RCC 7860 (cell line): ENCODE data around the gene IDI2.
A peak's percentile ranks its signal among the peaks of the same experiment; 100 is the strongest.

ENCODE experiments used
- DNase-seq: peaks from one replicate; pipeline ENCODE4 v3.0.0-alpha.2; 2015; ENCODE audit warnings: low spot score
- FAIRE-seq: peaks from 2 replicates; lab custom pipeline; 2012; peaks lifted over from hg19 to GRCh38; lab: Jason Lieb, UNC

IDI2 gene

DNA sequence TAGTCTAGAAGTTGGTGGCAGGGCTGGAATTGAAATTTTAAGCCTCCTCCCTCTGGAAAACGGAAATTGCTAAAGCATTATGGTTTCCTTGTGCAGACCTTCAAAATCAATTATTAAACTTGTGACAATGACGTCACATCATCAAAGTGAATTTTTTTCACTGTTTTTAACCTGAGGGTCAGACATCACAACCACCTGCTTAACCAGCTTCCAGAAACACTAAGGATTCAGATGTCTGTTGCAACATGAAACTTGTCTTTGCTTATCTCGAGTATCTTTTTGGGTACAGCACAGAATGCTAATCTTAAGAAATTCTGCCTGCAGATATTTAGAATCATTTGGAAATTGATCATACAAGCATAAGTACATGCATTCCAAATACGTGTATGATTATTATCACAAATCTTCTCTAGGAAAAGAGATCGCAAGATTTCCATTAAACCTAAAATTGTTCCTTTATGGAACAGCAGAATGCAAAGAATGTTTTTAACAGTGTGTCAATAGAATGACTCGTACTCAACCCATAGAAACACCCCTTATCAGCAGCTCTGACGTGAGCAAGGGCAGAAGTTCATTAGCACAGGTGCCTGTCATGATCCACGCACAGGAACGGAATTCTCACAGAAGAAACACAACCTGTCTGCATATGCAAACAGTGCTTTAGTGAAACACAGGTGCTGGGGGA is 41.5 kb downstream of the IDI2 start:
- FAIRE-seq (no peak), DNase-seq (peak; percentile 19)

DNA sequence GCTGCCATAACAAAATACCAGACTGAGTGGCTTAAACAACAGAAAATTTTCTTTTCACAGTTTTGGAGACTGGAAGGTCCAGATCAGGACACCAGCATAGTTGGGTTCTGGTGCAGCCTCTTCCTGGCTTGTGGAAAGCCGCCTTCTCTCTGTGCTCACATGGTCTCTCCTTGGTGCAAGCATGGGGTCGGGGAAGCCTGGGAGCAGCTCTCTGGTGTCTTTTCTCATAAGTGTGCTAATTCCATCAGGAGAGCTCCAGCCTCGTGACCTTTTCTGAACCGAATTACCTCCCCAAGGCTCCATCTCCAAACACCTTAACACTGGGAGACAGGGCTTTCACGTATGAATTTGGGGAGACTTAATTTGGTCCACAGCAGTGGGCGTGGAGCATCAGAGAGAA is 42.3 kb downstream of the IDI2 start:
- FAIRE-seq (no peak), DNase-seq (no peak)

DNA sequence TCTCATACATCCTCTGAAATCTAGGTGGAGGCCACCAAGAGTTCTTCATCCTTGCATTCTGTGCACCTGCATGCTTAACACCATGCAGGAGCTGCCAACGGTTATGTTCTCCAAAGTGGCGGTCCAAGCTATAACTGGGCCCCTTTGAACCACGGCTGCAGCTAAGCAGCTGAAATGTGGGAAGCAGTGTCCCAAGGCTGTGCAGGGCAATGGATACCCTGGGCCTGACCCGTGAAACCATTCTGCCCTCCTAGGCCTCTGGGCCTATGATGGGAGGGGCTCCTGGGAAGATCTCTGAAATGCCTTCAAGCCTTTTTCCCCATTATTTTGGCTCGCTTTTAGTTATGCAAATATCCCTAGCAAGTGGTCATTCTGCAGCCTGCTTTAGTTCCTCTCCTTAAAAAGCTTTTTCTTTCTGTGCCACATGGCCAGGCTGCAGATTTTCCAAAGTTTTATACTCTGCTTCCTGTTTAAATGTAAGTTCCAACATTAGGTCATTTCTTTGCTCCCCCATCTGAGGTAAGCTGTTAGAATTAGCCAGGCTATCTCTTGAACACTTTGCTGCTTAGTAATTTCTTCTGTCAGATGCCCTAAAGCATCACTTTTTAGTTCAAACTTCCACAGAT is 45.1 kb downstream of the IDI2 start:
- DNase-seq (no peak), FAIRE-seq (no peak)

DNA sequence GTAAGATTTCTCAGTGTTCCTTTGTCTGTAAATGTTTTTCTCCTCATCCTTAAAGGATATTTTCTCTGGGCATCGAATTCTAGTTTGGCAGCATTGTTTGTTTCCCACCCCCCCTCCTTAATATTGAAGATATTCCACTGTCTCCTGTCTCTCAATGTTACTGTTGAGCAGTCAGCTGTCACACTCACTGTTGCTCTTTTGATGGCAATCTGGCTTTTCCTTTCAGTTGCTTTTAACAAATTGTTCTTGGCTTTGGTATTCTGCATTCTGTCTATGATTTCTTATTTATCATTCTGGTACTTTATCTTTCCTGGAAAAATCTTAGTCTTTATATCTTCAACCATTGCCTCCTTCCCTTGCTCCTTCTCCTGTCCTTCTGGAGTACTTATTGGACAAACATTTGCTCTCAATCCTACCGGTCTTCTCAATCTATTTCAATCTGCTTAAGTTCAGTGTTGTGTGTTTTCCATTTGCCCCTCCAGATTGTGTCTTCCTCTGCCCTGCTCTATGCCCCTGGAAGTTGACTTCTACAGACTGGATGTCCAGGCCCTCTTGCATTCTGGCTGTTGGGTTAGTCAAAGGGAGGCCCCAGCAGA is 46.7 kb downstream of the IDI2 start:
- FAIRE-seq: no peak
- no peak for DNase-seq

DNA sequence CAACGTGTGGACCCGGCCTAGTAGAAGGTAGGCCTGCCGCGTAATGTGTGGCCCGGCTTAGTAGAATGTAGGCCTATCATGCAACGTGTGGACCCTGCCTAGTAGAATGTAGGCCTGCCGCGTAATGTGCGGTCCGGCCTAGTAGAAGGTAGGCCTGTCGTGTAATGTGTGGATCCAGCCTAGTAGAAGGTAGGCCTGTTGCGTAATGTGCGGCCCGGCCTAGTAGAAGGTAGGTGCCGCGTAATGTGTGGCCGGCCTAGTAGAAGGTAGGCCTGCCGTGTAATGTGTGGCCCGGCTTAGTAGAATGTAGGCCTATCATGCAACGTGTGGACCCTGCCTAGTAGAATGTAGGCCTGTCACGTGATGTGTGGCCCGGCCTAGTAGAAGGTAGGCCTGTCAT is 49.3 kb downstream of the IDI2 start:
- DNase-seq (no peak), FAIRE-seq (no peak)

DNA sequence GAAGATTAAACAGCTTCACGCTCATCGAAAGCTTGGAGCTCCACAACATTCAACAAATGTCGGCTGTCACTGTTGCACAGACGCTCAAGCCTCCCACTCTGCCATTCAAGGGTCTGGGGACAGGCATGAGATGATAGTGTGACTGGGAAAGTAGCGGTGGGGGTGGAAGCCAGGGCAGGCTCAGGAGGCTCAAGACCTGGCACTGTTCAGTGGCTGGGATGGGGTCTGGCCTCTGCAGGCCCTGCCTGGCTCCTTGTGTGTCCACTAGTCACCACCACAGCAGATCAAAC is 50.9 kb downstream of the IDI2 start:
- FAIRE-seq (no peak), DNase-seq (no peak)

DNA sequence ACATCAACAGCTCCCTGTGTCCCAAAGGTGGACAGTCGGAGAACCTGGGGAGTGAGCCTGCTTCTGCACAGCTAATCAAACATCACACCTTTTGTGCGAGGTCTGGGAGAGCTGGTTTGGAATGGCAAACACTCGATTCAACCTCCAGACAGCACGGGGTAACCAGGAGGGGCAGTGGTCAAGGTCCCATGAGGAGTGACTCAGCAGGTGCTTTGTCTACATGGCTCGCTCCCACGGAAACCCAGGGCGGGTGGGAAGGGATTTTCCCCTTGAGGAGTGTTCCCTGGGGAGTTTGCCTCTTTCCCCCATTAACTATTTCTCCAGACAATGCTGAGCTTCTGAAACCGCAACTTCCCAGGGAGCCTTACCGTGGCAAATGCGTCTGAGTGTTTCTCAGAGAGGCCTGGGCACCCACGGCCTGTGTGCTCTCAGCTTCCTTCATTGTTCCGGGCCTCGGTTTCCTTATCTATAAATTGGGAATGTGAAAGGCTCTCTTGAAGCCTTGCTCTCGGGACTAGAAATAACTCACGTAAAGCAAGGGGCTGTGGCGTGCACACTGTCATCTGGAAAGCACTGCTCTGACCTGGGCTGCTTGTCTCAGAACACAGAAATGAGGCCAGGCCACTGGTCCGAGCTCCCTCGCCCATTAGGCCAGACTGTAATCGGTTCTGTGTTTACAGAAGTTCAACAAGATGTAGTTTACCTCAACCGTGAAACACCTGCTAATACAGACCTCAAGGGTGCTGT is 51.4 kb downstream of the IDI2 start:
- peak; percentile 92 for DNase-seq
- peak; percentile 78 for FAIRE-seq

DNA sequence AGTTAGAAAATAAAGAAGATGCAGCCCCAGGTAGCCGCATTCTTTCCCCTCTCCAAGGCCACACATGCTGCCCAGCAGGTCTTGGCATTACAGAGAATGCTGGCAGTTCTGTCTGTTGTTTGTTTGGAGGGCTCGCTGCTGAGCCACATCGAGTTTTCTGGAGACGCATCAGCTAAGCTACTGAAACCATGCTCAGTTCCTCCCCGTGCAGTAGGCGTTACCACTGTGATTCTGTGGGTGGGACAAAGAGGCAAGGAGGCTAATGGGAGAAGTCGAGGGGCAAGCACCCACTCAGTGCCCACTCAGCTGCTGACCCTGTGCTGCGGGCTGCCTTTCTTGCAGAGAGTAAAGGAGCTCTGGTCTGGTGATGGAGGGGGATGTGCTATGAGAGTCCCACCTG is 52.9 kb downstream of the IDI2 start:
- DNase-seq: no peak
- no peak for FAIRE-seq

DNA sequence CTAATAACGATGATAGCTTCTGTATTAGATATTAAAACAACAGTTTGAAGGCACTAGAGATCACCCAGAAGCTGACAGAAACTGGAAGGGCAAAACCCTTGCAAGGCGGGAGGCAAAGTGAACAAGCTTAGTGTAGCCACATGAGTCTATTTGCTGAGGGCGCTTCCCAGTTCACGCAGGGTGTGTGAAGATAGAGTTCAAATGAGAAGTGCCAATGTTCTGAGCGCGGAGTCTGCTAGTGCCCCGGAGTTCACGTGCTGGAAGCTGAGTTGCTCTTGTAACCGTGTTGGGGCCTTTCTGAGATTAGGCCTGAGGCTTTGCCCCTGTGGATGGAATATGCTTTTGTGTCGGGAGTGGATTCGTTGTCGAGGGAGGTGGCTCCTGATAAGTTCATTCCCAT is 54.0 kb downstream of the IDI2 start:
- FAIRE-seq (no peak), DNase-seq (no peak)

DNA sequence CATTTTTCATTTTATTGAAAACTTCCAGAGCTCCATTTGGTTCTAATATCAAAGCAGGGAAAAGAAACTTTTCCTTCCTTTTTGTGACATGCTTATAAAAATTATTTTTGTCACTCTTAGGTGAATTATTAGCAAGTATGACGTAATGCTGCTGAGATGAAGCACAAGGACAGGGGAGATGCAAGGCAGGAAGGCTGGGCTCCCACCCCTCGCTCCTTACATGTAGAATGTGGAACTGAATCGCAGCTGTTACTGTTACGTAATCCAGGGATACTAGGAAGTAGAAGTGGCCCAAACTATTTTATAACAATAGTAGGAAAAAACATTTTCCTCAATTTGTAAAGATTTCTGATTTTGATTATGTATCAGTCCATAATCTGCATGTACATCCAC is 54.5 kb downstream of the IDI2 start:
- no peak for DNase-seq
- no peak for FAIRE-seq

DNA sequence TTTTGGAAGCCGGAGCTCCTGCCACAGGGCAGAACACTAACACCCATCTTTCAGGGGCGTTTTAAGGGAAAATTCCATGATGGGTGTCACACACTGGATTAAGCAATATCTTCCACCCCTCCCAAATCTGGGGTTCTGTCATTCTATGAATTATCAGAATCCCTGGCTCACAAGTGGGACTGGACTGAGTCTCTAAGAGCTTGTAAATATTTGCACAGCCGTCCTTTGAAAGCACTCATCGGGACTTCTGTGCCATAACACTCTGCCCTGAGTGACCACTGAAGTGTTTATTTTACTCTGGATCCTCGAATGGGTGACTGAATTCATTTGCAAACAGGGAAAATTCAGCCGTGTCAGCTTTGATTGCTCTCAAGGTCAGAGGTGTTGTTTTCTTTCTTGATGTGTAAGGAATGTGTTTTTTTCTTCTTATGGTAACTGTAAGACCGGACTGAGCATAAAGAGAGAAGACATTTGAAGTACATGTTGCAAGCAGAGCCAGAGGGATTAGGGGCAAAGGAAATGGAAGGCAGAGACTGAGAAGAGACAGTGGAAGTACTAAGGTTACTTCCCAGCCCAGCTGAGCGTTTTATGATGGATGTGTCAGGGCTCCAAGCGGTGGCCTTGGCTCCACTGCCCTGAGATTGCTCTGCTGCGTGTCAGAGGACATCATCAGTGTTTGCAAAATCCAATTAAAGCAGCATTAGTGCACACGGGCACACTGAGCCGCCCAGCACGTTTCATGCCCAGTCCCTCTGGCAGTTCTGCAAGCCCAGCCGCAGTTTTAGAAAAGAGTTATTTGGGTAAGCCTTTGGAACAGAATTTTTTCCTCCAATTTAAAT is 55.1 kb downstream of the IDI2 start:
- peak; percentile 11 for DNase-seq
- no peak for FAIRE-seq

DNA sequence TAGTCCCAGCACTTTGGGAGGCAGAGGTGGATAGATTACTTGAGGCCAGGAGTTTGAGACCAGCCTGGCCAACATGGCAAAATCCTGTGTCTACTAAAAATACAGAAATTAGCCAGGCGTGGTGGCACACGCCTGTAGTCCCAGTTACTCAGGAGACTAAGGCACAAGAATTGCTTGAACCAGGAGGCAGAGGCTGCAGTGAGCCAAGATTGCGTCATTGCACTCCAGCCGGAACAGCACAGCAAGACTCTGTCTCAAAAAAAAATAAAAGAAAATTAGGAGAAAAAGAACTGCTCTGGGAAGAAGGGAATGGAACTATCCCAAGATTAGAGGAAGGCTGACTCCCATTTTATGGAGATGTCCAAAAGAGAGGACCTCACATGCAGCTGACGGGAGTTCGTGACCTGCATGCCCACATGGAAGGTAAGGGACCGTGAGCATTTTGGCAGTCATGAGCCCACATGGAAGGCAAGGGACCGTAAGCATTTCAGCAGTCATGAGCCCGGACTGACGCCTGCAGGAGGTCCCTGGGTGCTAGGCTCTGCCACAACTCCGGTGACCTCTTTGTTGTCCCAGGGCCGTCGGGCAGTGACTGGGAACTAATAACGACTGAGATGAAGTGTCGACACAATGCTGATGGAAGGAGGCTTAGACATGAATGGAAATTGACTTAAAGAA is 56.0 kb downstream of the IDI2 start:
- FAIRE-seq: no peak
- no peak for DNase-seq
